Ishikawa (cell line): ENCODE results near the gene LOXL4.

Experiments
- CEBPB ChIP-seq: IDR thresholded peaks from 2 replicates; pipeline ENCODE4 v1.6.1; 2012
- CREB1 ChIP-seq: IDR thresholded peaks from 2 replicates; pipeline ENCODE4 v1.6.1; 2012; ENCODE audit warnings: low read depth
- EGR1 ChIP-seq: IDR thresholded peaks from 2 replicates; pipeline ENCODE4 v1.6.1; 2012
- EP300 ChIP-seq: IDR thresholded peaks from 2 replicates; pipeline ENCODE4 v1.6.1; 2012; ENCODE audit warnings: borderline replicate concordance
- FOXM1 ChIP-seq: IDR thresholded peaks from 2 replicates; pipeline ENCODE4 v1.6.1; 2012; ENCODE audit warnings: low read depth, borderline replicate concordance
- NFIC ChIP-seq: IDR thresholded peaks from 2 replicates; pipeline ENCODE4 v1.6.1; 2012
- RAD21 ChIP-seq: IDR thresholded peaks from 2 replicates; pipeline ENCODE4 v1.6.1; 2012; ENCODE audit warnings: low read depth
- TAF1 ChIP-seq: IDR thresholded peaks from 2 replicates; pipeline ENCODE4 v1.6.1; 2012; ENCODE audit warnings: low read depth, mild to moderate bottlenecking
- TCF12 ChIP-seq: IDR thresholded peaks from 2 replicates; pipeline ENCODE4 v1.6.1; 2012; ENCODE audit warnings: low read depth
- TEAD4 ChIP-seq: IDR thresholded peaks from 2 replicates; pipeline ENCODE4 v1.6.1; 2012
- YY1 ChIP-seq: IDR thresholded peaks from 2 replicates; pipeline ENCODE4 v1.6.1; 2012; ENCODE audit warnings: low read depth
- ZBTB7A ChIP-seq: IDR thresholded peaks from 2 replicates; pipeline ENCODE4 v1.6.1; 2012; ENCODE audit warnings: low read depth
- TF ChIP-seq, protein P1 (sequence below): IDR thresholded peaks from 2 replicates; pipeline ENCODE4 v1.6.1; 2012
- TF ChIP-seq, protein P2 (sequence below): IDR thresholded peaks from 2 replicates; pipeline ENCODE4 v1.6.1; 2012
- TF ChIP-seq, protein P3 (sequence below): IDR thresholded peaks from 2 replicates; pipeline ENCODE4 v1.6.1; 2012; ENCODE audit warnings: low read depth, mild to moderate bottlenecking

LOXL4 gene

DNA sequence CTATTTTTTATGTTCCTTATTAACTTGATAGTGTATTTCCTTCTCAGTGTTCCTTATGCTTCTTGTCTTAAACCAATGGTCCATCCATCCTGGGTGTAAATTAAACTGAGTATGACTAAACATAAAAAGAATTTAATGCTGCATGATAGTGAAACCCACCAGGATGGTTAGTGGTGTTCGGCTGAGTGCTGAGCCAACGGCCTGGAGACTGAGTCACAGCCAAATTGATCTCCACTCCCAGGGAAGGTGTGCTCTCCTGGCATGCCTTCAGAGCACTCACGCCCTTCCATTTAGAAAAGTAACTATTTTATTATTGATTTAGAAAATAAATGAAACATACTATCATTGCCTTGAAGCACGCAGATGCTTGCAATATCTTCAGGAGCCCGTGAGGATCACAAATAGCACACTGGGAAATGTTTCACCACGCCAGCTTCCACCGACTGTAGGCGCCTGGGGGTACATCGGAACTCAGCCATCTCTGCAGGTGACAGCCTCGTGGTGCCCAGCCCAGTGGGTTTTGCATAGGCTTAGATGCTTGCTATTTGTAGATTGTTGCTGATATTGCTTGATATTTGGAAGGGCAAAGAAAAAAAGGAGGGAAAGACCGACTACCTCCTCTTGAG lies 40.0 kb upstream of the LOXL4 start:
- TF ChIP-seq ZBTB7A (no peak), NFIC (0 out of 2 replicates have a peak, but pooled peaks have one; percentile 7), EP300 (peak; percentile 54; the same call in 1 of the 2 replicates)

DNA sequence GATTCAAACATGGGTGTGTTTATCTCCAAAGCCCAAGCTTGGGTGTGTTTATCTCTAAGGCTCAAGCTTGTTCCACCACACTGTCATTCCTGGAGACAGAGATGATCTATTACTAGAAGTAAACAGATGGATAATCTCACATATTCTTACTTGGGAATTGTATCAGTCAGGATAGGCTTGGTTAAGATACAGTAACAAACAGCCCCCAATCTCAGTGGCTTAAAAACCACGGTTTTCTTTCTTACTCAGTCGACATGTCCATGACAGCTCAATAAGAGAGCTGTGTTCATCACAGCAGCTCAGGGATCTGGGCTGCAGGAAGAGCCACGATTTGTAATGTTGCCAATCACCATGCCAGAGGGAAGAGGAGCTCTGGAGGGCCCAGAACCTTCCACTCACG lies 38.5 kb upstream of the LOXL4 start:
- TF ChIP-seq CREB1 (no peak), TEAD4 (no peak), TAF1 (no peak), EP300 (no peak), CEBPB (no peak)
- TF ChIP-seq, protein P1, sequence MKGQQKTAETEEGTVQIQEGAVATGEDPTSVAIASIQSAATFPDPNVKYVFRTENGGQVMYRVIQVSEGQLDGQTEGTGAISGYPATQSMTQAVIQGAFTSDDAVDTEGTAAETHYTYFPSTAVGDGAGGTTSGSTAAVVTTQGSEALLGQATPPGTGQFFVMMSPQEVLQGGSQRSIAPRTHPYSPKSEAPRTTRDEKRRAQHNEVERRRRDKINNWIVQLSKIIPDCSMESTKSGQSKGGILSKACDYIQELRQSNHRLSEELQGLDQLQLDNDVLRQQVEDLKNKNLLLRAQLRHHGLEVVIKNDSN = no peak

DNA sequence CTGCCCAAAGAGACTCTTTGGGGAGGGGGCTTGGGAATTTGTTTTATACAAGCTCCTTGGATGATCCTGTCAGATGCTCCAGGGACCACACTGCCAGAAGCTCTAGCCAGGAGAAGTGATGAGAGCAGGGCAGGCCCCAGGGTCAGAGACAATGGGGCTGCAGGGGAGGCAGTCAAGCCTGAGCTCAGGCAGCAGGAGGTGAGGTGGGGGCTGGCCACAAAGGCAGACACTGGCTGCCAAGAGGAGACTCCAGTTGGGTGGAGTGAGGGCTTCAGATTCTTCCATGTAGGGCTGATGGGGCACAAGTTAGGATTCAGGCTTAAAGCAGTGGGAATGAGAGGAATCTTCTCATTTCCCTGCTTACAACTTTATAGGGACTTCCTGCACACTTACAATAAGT lies 35.6 kb upstream of the LOXL4 start:
- TF ChIP-seq, protein P2, sequence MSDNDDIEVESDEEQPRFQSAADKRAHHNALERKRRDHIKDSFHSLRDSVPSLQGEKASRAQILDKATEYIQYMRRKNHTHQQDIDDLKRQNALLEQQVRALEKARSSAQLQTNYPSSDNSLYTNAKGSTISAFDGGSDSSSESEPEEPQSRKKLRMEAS = no peak
- TF ChIP-seq ZBTB7A = no peak
- TF ChIP-seq NFIC = peak; percentile 86
- TF ChIP-seq, protein P1 = no peak
- no peak for TF ChIP-seq CREB1
- TF ChIP-seq EGR1 = no peak
- no peak for TF ChIP-seq CEBPB
- TF ChIP-seq YY1 = 0 out of 2 replicates have a peak, but pooled peaks have one; percentile 22
- TF ChIP-seq, protein P3, sequence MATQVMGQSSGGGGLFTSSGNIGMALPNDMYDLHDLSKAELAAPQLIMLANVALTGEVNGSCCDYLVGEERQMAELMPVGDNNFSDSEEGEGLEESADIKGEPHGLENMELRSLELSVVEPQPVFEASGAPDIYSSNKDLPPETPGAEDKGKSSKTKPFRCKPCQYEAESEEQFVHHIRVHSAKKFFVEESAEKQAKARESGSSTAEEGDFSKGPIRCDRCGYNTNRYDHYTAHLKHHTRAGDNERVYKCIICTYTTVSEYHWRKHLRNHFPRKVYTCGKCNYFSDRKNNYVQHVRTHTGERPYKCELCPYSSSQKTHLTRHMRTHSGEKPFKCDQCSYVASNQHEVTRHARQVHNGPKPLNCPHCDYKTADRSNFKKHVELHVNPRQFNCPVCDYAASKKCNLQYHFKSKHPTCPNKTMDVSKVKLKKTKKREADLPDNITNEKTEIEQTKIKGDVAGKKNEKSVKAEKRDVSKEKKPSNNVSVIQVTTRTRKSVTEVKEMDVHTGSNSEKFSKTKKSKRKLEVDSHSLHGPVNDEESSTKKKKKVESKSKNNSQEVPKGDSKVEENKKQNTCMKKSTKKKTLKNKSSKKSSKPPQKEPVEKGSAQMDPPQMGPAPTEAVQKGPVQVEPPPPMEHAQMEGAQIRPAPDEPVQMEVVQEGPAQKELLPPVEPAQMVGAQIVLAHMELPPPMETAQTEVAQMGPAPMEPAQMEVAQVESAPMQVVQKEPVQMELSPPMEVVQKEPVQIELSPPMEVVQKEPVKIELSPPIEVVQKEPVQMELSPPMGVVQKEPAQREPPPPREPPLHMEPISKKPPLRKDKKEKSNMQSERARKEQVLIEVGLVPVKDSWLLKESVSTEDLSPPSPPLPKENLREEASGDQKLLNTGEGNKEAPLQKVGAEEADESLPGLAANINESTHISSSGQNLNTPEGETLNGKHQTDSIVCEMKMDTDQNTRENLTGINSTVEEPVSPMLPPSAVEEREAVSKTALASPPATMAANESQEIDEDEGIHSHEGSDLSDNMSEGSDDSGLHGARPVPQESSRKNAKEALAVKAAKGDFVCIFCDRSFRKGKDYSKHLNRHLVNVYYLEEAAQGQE = no peak
- TF ChIP-seq TAF1 = no peak
- peak; percentile 70; the same call in 1 of the 2 replicates for TF ChIP-seq FOXM1
- TF ChIP-seq EP300 = peak; percentile 90
- TF ChIP-seq TEAD4 = peak; percentile 72
- no peak for TF ChIP-seq RAD21
- peak; percentile 89 for TF ChIP-seq TCF12

DNA sequence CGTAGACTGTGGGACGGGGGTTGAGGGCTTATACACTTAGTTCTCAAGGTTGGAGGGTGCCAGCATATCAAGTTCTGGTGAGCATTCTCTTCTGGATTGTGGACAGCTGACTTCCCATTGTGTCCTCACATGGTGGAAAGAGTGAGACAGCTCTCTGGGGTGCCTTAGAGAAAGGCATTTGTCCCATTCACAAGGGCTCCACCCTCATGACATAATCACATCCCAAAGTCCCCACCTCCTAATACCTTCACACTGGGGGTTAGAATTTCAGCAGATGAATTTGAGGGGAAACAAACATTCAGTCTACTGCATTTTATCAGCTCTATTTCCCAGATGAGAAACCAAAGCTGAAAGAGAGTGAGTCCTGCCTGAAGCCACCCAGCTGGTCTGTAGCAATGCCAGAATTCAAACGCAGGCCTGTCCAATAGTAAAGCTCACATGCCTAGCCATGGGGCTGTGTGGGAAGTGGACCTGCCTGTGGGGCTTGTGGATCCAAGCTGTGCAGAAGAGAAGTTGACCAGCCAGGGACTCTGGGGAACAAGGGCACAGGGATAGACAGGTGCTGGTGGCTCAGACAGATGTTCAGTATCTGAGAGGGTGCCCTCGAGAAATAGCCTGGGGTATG lies 34.9 kb upstream of the LOXL4 start:
- TF ChIP-seq EGR1 = no peak
- peak; percentile 99 for TF ChIP-seq EP300
- peak; percentile 22; the same call in 1 of the 2 replicates for TF ChIP-seq RAD21
- TF ChIP-seq, protein P3 = peak; percentile 29; the same call in 1 of the 2 replicates
- TF ChIP-seq, protein P1 = peak; percentile 84
- TF ChIP-seq NFIC = peak; percentile 90
- TF ChIP-seq TCF12 = peak; percentile 98
- peak; percentile 96 for TF ChIP-seq FOXM1
- no peak for TF ChIP-seq CREB1
- TF ChIP-seq CEBPB = peak; percentile 65; the same call in 1 of the 2 replicates
- TF ChIP-seq YY1 = no peak; the same call in 1 of the 2 replicates
- 0 out of 2 replicates have a peak, but pooled peaks have one; percentile 21 for TF ChIP-seq ZBTB7A
- TF ChIP-seq, protein P2 = peak; percentile 86
- peak; percentile 90 for TF ChIP-seq TEAD4
- no peak for TF ChIP-seq TAF1

DNA sequence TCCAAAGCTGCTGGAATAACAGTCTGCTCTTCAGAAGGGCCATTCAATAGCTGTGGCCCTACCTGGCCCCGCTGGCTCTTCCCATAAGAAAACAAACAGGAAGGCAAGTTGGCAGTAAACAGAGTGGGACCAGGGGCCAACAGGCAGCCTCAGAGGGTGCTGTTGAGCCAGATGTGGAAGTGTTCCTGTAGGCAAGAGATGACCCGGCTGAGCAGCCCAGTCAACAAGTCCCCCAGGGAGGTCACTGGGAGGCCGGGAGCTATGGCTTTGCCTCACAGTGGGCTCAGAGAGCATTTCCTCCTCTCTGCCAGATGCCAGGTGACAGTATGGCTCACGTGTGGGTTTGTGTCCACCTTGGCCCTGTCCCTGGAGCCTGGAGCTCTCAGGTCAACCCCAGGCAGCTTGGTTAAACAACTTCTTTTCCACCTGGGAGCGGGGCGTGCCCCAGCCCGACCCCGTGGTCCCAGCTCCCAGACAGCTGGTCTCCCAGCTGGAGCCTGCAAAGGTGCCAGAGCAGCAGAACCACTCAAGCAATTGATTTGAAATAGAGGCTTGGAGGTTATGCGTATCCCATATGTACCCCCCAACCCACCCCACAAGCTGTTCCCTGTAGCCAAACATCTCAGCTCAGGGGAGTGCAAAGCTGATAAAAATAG lies 33.8 kb upstream of the LOXL4 start:
- TF ChIP-seq TEAD4 (no peak), EGR1 (no peak), CEBPB (no peak), ZBTB7A (peak; percentile 73; the same call in 1 of the 2 replicates), CREB1 (no peak), FOXM1 (no peak), TCF12 (peak; percentile 54; the same call in 1 of the 2 replicates), RAD21 (no peak), TAF1 (no peak), EP300 (peak; percentile 56; the same call in 1 of the 2 replicates), YY1 (no peak), NFIC (peak; percentile 29)
- TF ChIP-seq, protein P2 = 0 out of 2 replicates have a peak, but pooled peaks have one; percentile 16
- TF ChIP-seq, protein P3 = no peak; the same call in 1 of the 2 replicates
- TF ChIP-seq, protein P1 = no peak
